Right lobe of liver (tissue), 6 donors: ENCODE results near the gene CCIN. TPM values are rescaled to one million over a fixed set of nuclear protein-coding genes. Genes with fewer than 3 reads are reported as not detected.

Source experiments
- ATAC-seq, 4 donors: fragments of 200-7000 bp; cut with Tn5 transposase; one replicate each; pipeline ENCODE4 v1.9.1; 2020; ENCODE audit warnings: mild to moderate bottlenecking in 4 of 4, moderate library complexity in 4 of 4
- DNase-seq, 3 donors: peaks; one replicate each; pipeline ENCODE4 v3.0.0-alpha.2; 2020
- H3K27ac ChIP-seq, 3 donors: fragments of 200-600 bp; one replicate each; pipeline ENCODE4 v1.8.0; 2022
- H3K27me3 ChIP-seq, 2 donors: fragments of 200-600 bp; one replicate each; pipeline ENCODE4 v1.8.0; 2022
- H3K36me3 ChIP-seq, 4 donors: fragments of 200-600 bp; sonication (generic) in 1 of 4; one replicate each; pipeline versions ENCODE4 v1.5.1 to v1.8.0; 2017 to 2022; ENCODE audit warnings: control low read depth in 1 of 4
- H3K4me1 ChIP-seq, 4 donors: fragments of 200-600 bp; sonication (generic) in 1 of 4; one replicate each; pipeline versions ENCODE4 v1.5.1 to v1.8.0; 2017 to 2022; ENCODE audit warnings: control low read depth in 1 of 4
- H3K4me3 ChIP-seq, 3 donors: fragments of 200-600 bp; one replicate each; pipeline ENCODE4 v1.8.0; 2022
- H3K9me3 ChIP-seq, 4 donors: fragments of 200-600 bp; sonication (generic) in 1 of 4; one replicate each; pipeline versions ENCODE4 v1.5.1 to v1.8.0; 2017 to 2022; ENCODE audit warnings: control low read depth in 1 of 4
- CTCF ChIP-seq, 4 donors: fragments of 200-600 bp in 3 of 4; fragments of 450-650 bp in 1 of 4; IDR thresholded peaks; one replicate each; pipeline versions ENCODE4 v1.5.1 to v1.8.0; 2016 to 2022; ENCODE audit warnings: antibody characterized with exemption in 4 of 4, mild to moderate bottlenecking in 2 of 4
- POLR2A ChIP-seq: fragments of 450-650 bp; IDR thresholded peaks from one replicate; pipeline ENCODE4 v1.6.1; 2017; ENCODE audit warnings: antibody characterized with exemption, mild to moderate bottlenecking
- WGBS: methylation state at CpG from one replicate; pipeline ENCODE4 v1.1.6; 2018; ENCODE audit warnings: low coverage, low lambda C conversion rate; ENCODE audit not compliant: insufficient coverage; ENCODE audit errors: missing lambda C conversion rate; 5-methylcytosine and 5-hydroxymethylcytosine counted together
- intact Hi-C, 2 donors: fragments of 100-400 bp; cut with DNase I; formaldehyde crosslinking; loops; one replicate each; pipeline versions ENCODE4 v1.11.2 to v1.14.1; 2022
- total RNA-seq, 6 experiments: library from RNA; depleted of rRNA in 2 of 6; stranded (reverse); fragments of >200 nt in 2 of 6; fragmentation: NEBNext Ultra II Directional in 3 of 6; extraction: Animal tissue kit (Norgen Biotek cat#: 25700) in 3 of 6; gene quantifications; one replicate each; pipeline versions ENCODE4 v1.1.0 to v1.2.4, GENCODE V29; 2016 to 2023
- donor health status: DM: no; HTN: yes; CAD: no.
- donor health status: DM: no; HTN: no; CAD: no.
- donor health status: DM: no; HTN: no; CAD: no.
- donor health status: DM: no; HTN: yes; CAD: no.
- donor health status: DM: no; HTN: yes; CAD: no.

Gene CCIN
- total RNA-seq, 6 experiments from 2014 or later = not detected

GRCh38 chr9:36164989-36165388 lies 4.2 kb upstream of the CCIN start:
- Histone ChIP-seq H3K4me1 (no peaks in the 10 kb centered on the region), H3K9me3 (no peaks in the 10 kb centered on the region), H3K27me3 (no peaks in the 10 kb centered on the region), H3K4me3 (no peak overlapping the region), H3K27ac (no peak overlapping the region), H3K36me3 (no peaks in the 10 kb centered on the region)
- ATAC-seq (no peak), DNase-seq (no peak)
- TF ChIP-seq CTCF (IDR thresholded peaks at IDR 0.05) = no peak
- no peak for TF ChIP-seq POLR2A
- intact Hi-C loops = no loop called here
- WGBS = 48% methylated on average over 3 of the region's 3 CpGs

- 78% methylated on average over 8 of the region's 12 CpGs for WGBS
- ATAC-seq (no peak), DNase-seq (no peak)
- TF ChIP-seq POLR2A (no peak), CTCF (IDR thresholded peaks at IDR 0.05) (no peak)
- no peaks in the 10 kb centered on the region for H3K27me3 ChIP-seq
- H3K4me1 ChIP-seq = no peaks in the 10 kb centered on the region
- intact Hi-C loops = no loop called here
- H3K4me3 ChIP-seq = peak overlapping the region in 2 of 3 donors; percentile 19 to 35
- no peaks in the 10 kb centered on the region for H3K36me3 ChIP-seq
- H3K9me3 ChIP-seq = no peaks in the 10 kb centered on the region
- no peak overlapping the region for H3K27ac ChIP-seq
These were observed 3.4 kb upstream of the CCIN start for GRCh38 chr9:36165826-36166167.

- no peaks in the 10 kb centered on the region for H3K27me3 ChIP-seq
- no peak for TF ChIP-seq POLR2A
- TF ChIP-seq CTCF (IDR thresholded peaks at IDR 0.05) = peak; percentile 93 to 98 (median 96)
- H3K9me3 ChIP-seq = no peaks in the 10 kb centered on the region
- no peaks in the 10 kb centered on the region for H3K4me1 ChIP-seq
- ATAC-seq = peak; percentile 98 to 100 (median 99)
- 8% methylated on average over 14 of the region's 58 CpGs for WGBS
- peak overlapping the region; percentile 19 to 35 (median 31) for H3K4me3 ChIP-seq
- no peak overlapping the region for H3K27ac ChIP-seq
- intact Hi-C loops = no loop called here
- H3K36me3 ChIP-seq = no peaks in the 10 kb centered on the region
- DNase-seq = peak; percentile 82 to 85 (median 82)
These were observed 2.8 kb upstream of the CCIN start for GRCh38 chr9:36166168-36166927.

- DNase-seq (no peak), ATAC-seq (no peak)
- Histone ChIP-seq H3K36me3 (no peaks in the 10 kb centered on the region), H3K4me3 (no peak overlapping the region), H3K27me3 (no peaks in the 10 kb centered on the region), H3K4me1 (no peaks in the 10 kb centered on the region), H3K9me3 (no peaks in the 10 kb centered on the region), H3K27ac (no peak overlapping the region)
- intact Hi-C loops = loop anchor here in 1 of 2 donors (10.0 kb wide), 1 partner anchor 55 kb away; no protein-coding TSS in a partner anchor
- WGBS = 92% methylated on average over 13 of the region's 17 CpGs
- TF ChIP-seq CTCF (IDR thresholded peaks at IDR 0.05) (no peak), POLR2A (no peak)
These were observed 520 bp downstream of the CCIN start for GRCh38 chr9:36169708-36170107.
